HepG2 (cell line): ENCODE results near the gene TSSK6. TPM values are rescaled to one million over a fixed set of nuclear protein-coding genes. Genes with fewer than 3 reads are reported as not detected.

ENCODE experiments used
- ATAC-seq: fragments of 200-7000 bp; cut with Tn5 transposase; 3 replicates; pipeline ENCODE4 v1.9.1; 2020; ENCODE audit warnings: mild to moderate bottlenecking, moderate library complexity
- BruUV-seq: library from RNA; stranded (reverse); fragments of 400-500 nt; replicated peaks from 2 replicates; lab custom pipeline; 2021; lab: Mats Ljungman, UMichigan
- CTCF ChIA-PET: fragments of 300-600 bp; formaldehyde crosslinking; extraction: SDS; loops from one replicate; lab custom pipeline; 2021; ENCODE audit warnings: low total read pairs, inconsistent platforms, low intra/inter-chr PET ratio; lab: Yijun Ruan, JAX
- POLR2A ChIA-PET: fragments of 350-600 bp; sonication (Branson Sonifier 250); formaldehyde crosslinking; loops from one replicate; lab custom pipeline; 2020; ENCODE audit warnings: antibody characterized with exemption, inconsistent platforms; lab: Yijun Ruan, JAX
- DNase-seq: peaks from one replicate; pipeline ENCODE4 v3.0.0-alpha.2; 2015; ENCODE audit warnings: low spot score
- FAIRE-seq: peaks from 3 replicates; lab custom pipeline; 2011; peaks lifted over from hg19 to GRCh38; lab: Jason Lieb, UNC
- H2AFZ ChIP-seq: one replicate; pipeline ENCODE4 v1.6.1; 2011; ENCODE audit warnings: low read length, inconsistent platforms
- H3K27ac ChIP-seq: fragments of 300-600 bp; 3 replicates; pipeline ENCODE4 v1.8.0; 2011; ENCODE audit warnings: mixed run types, mild to moderate bottlenecking, mixed read lengths, low read length, inconsistent platforms; ENCODE audit not compliant: insufficient read depth; ENCODE audit errors: extremely low read length
- H3K27me3 ChIP-seq, 2 experiments: fragments of 200-600 bp in 1 of 2; 2 replicates in 1 of 2; 3 replicates in 1 of 2; pipeline versions ENCODE4 v1.6.0 to v1.8.0; 2011; ENCODE audit warnings: low read length in 2 of 2, mild to moderate bottlenecking in 2 of 2, moderate library complexity in 2 of 2, inconsistent platforms in 1 of 2; ENCODE audit not compliant: insufficient read depth in 2 of 2, control insufficient read depth in 1 of 2
- H3K36me3 ChIP-seq, 2 experiments: fragments of 200-600 bp in 1 of 2; replicated peaks in 1 of 2; 2 replicates in 1 of 2; 3 replicates in 1 of 2; pipeline versions ENCODE4 v1.5.1 to v1.8.0; 2011; ENCODE audit warnings: low read length in 2 of 2, inconsistent platforms in 1 of 2; ENCODE audit not compliant: insufficient read depth in 2 of 2, control insufficient read depth in 1 of 2
- H3K4me1 ChIP-seq: 2 replicates; pipeline ENCODE4 v1.5.1; 2012; ENCODE audit warnings: low read length, inconsistent platforms; ENCODE audit not compliant: insufficient read depth
- H3K4me2 ChIP-seq: 2 replicates; pipeline ENCODE4 v1.6.0; 2011; ENCODE audit warnings: low read depth, low read length, inconsistent platforms
- H3K4me3 ChIP-seq, 3 experiments: fragments of 200-600 bp in 1 of 3; sonication (generic), shearing (Covaris generic) in 1 of 3; replicated peaks in 1 of 3; 2 replicates each; pipeline ENCODE4 v1.5.1; 2011 to 2016; ENCODE audit warnings: low read length in 3 of 3, inconsistent platforms in 2 of 3, low read depth in 2 of 3, mild to moderate bottlenecking in 2 of 3, control low read depth in 1 of 3, mixed read lengths in 1 of 3; ENCODE audit not compliant: insufficient read depth in 1 of 3
- H3K79me2 ChIP-seq: one replicate; pipeline ENCODE4 v1.6.1; 2011; ENCODE audit warnings: low read length, inconsistent platforms; ENCODE audit not compliant: insufficient read depth
- H3K9ac ChIP-seq: 2 replicates; pipeline ENCODE4 v1.6.0; 2011; ENCODE audit warnings: mild to moderate bottlenecking, low read depth, low read length, inconsistent platforms; ENCODE audit not compliant: insufficient read depth
- H3K9me3 ChIP-seq: 2 replicates; pipeline ENCODE4 v1.5.1; 2012; ENCODE audit warnings: mild to moderate bottlenecking, low read length
- H4K20me1 ChIP-seq: 2 replicates; pipeline ENCODE4 v1.6.0; 2011; ENCODE audit warnings: inconsistent platforms, mild to moderate bottlenecking, low read length, moderate library complexity; ENCODE audit not compliant: insufficient read depth
- AGO2 ChIP-seq: fragments of 200-400 bp; formaldehyde crosslinking; optimal IDR thresholded peaks from 2 replicates; pipeline ENCODE3; 2017; ENCODE audit warnings: mild to moderate bottlenecking, low read depth, low read length, moderate library complexity
- CREB1 ChIP-seq, 2 experiments: fragments of 450-650 bp in 1 of 2; IDR thresholded peaks; 2 replicates each; pipeline ENCODE4 v1.6.1; 2016 to 2017; ENCODE audit warnings: control low read depth in 1 of 2, mild to moderate bottlenecking in 1 of 2, missing compliant biosample characterization in 1 of 2, missing genetic modification characterization in 1 of 2
- FIP1L1 ChIP-seq: fragments of 200-400 bp; formaldehyde crosslinking; IDR thresholded peaks from 2 replicates; pipeline ENCODE4 v1.6.1; 2018; ENCODE audit warnings: low read depth, mild to moderate bottlenecking, low read length, moderate library complexity, borderline replicate concordance; ENCODE audit not compliant: insufficient read depth
- MED13 ChIP-seq: sonication (generic); formaldehyde crosslinking; IDR thresholded peaks from 2 replicates; pipeline ENCODE4 v1.5.0; 2020; ENCODE audit warnings: missing genetic modification reagents
- ZFX ChIP-seq: sonication (generic); formaldehyde crosslinking; IDR thresholded peaks from 2 replicates; pipeline ENCODE4 v1.4.0; 2020; ENCODE audit warnings: mild to moderate bottlenecking, low read depth, missing genetic modification reagents, moderate library complexity
- WGBS: methylation state at CpG from one replicate; pipeline ENCODE4 v1.1.6; 2017; ENCODE audit warnings: low lambda C conversion rate; 5-methylcytosine and 5-hydroxymethylcytosine counted together
- in situ Hi-C: cut with HindIII; loops from 2 replicates; pipeline ENCODE4 v1.10.0; 2017; ENCODE audit warnings: low pct_unique_long_range_greater_than_20kb; ENCODE audit not compliant: extremely low pct_ligation_motif_present
- intact Hi-C: fragments of 100-400 bp; cut with micrococcal nuclease; formaldehyde crosslinking; loops from one replicate; pipeline ENCODE4 v1.10.0; 2022; ENCODE audit not compliant: unreplicated experiment
- polyA plus RNA-seq, 8 experiments: library from polyadenylated mRNA; depleted of rRNA in 3 of 8; stranded (reverse) in 7 of 8; unstranded in 1 of 8; fragments of >200 nt; fragmentation: Illumina TruSeq in 4 of 8; extraction: Trizol in 4 of 8; gene quantifications; 2 replicates each; pipeline versions ENCODE4 v1.2.1 to v1.2.3, GENCODE V29; 2011 to 2016; ENCODE audit warnings: low read depth in 4 of 8, missing spikeins in 1 of 8, mixed read lengths in 1 of 8; ENCODE audit not compliant: insufficient read depth in 1 of 8
- total RNA-seq, 5 experiments: library from RNA; depleted of rRNA; stranded (reverse); fragments of >200 nt; fragmentation: Illumina TruSeq; extraction: Trizol; gene quantifications; 2 replicates each; pipeline ENCODE4 v1.2.3, GENCODE V29; 2016; ENCODE audit warnings: low read depth in 1 of 5
- TF ChIP-seq, protein P1 (sequence below): sonication (generic); formaldehyde crosslinking; IDR thresholded peaks from 2 replicates; pipeline ENCODE4 v1.4.0; 2020; ENCODE audit warnings: missing genetic modification reagents
- TF ChIP-seq, protein P2 (sequence below): sonication (generic); formaldehyde crosslinking; IDR thresholded peaks from 2 replicates; pipeline ENCODE4 v1.5.1; 2020; ENCODE audit warnings: missing genetic modification reagents, mild to moderate bottlenecking, borderline replicate concordance

Gene TSSK6
- total and polyA plus RNA-seq, 2 of the 13 experiments (the other 11 are each of a cell fraction or from before 2014, with no cell fraction given): 0.71 to 1.2 TPM

DNA sequence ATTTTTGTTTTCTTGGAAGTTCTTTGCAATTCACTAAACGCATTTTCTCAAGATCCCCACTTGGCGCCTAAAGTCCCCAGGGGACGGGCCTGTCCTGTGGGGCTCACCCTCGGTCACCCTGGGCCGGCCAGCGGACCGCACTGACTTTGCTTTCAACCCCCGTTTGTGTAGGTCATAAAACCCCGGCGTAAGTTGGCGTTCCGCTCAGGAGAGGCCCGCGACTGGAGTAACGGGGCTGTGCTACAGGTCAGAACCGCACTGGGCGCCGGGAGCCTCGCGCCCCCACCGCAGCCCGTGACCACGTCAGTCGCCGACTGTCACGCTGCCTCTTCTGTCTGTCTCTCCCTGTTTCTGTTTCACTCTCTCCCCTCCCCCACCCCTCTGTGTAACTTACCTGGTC lies 13.6 kb downstream of the TSSK6 start (continued):
- no peak for TF ChIP-seq MED13 (CRISPR knock-in tag)
- TF ChIP-seq ZFX: no peak
- TF ChIP-seq FIP1L1: no peak
- TF ChIP-seq, all 625 proteins: peak for 0

DNA sequence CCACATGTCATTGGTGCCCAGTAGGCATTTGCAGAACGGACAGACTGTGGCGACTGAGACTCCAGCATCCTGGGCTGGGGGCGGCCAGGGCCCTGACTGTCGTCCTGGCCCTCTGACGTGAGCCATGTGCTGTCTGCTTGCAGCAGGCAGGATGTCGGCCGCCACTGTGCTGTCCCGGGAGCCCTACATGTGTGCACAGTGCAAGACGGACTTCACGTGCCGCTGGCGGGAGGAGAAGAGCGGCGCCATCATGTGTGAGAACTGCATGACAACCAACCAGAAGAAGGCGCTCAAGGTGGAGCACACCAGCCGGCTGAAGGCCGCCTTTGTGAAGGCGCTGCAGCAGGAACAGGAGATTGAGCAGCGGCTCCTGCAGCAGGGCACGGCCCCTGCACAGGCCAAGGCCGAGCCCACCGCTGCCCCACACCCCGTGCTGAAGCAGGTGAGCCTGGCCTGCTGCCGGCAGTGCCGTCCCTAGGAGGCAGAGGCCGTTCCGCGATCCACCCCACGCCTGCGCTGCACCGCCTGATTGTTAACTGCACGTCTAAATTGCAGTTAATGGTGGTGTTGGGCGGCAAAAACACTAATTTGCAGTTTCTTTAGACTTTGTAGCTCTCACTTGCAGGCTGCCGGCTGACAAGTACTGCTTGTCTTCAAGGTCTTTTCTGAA lies 14.2 kb downstream of the TSSK6 start:
- intact Hi-C loops (no loop called here), in situ Hi-C loops (no loop called here)
- Histone ChIP-seq H3K27ac (no peak overlapping the region), H3K4me2 (no peak overlapping the region), H2AFZ (no peak overlapping the region), H3K27me3 (no peaks in the 10 kb centered on the region), H3K79me2 (no peaks in the 10 kb centered on the region), H3K4me3 (no peak overlapping the region), H3K9me3 (no peaks in the 10 kb centered on the region), H4K20me1 (no peaks in the 10 kb centered on the region), H3K4me1 (no peaks in the 10 kb centered on the region), H3K36me3 (peaks cover 28 to 90% of the 10 kb centered on the region in 2 experiments; a peak in 4 of 5 replicates), H3K9ac (no peak overlapping the region)
- no peak for DNase-seq
- TF ChIP-seq CREB1 (IDR thresholded peaks at IDR 0.05) (no peak), CREB1 (CRISPR knock-in tag; IDR thresholded peaks at IDR 0.05) (no peak), AGO2 (peak; percentile 38)
- TF ChIP-seq, protein P1, sequence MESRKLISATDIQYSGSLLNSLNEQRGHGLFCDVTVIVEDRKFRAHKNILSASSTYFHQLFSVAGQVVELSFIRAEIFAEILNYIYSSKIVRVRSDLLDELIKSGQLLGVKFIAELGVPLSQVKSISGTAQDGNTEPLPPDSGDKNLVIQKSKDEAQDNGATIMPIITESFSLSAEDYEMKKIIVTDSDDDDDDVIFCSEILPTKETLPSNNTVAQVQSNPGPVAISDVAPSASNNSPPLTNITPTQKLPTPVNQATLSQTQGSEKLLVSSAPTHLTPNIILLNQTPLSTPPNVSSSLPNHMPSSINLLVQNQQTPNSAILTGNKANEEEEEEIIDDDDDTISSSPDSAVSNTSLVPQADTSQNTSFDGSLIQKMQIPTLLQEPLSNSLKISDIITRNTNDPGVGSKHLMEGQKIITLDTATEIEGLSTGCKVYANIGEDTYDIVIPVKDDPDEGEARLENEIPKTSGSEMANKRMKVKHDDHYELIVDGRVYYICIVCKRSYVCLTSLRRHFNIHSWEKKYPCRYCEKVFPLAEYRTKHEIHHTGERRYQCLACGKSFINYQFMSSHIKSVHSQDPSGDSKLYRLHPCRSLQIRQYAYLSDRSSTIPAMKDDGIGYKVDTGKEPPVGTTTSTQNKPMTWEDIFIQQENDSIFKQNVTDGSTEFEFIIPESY: peak; percentile 69; the same call in 1 of the 2 replicates
- TF ChIP-seq, protein P2, sequence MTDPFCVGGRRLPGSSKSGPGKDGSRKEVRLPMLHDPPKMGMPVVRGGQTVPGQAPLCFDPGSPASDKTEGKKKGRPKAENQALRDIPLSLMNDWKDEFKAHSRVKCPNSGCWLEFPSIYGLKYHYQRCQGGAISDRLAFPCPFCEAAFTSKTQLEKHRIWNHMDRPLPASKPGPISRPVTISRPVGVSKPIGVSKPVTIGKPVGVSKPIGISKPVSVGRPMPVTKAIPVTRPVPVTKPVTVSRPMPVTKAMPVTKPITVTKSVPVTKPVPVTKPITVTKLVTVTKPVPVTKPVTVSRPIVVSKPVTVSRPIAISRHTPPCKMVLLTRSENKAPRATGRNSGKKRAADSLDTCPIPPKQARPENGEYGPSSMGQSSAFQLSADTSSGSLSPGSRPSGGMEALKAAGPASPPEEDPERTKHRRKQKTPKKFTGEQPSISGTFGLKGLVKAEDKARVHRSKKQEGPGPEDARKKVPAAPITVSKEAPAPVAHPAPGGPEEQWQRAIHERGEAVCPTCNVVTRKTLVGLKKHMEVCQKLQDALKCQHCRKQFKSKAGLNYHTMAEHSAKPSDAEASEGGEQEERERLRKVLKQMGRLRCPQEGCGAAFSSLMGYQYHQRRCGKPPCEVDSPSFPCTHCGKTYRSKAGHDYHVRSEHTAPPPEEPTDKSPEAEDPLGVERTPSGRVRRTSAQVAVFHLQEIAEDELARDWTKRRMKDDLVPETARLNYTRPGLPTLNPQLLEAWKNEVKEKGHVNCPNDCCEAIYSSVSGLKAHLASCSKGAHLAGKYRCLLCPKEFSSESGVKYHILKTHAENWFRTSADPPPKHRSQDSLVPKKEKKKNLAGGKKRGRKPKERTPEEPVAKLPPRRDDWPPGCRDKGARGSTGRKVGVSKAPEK (CRISPR knock-in tag): no peak
- no peak for FAIRE-seq
- BruUV-seq: no TSS peak
- ChIA-PET CTCF (no interaction called here), POLR2A (no interaction called here)
- no peak for ATAC-seq
- WGBS: 98% methylated on average over 17 of the region's 34 CpGs
